ENCODE measurements around the gene LMAN2.

The LMAN2 gene

DNA sequence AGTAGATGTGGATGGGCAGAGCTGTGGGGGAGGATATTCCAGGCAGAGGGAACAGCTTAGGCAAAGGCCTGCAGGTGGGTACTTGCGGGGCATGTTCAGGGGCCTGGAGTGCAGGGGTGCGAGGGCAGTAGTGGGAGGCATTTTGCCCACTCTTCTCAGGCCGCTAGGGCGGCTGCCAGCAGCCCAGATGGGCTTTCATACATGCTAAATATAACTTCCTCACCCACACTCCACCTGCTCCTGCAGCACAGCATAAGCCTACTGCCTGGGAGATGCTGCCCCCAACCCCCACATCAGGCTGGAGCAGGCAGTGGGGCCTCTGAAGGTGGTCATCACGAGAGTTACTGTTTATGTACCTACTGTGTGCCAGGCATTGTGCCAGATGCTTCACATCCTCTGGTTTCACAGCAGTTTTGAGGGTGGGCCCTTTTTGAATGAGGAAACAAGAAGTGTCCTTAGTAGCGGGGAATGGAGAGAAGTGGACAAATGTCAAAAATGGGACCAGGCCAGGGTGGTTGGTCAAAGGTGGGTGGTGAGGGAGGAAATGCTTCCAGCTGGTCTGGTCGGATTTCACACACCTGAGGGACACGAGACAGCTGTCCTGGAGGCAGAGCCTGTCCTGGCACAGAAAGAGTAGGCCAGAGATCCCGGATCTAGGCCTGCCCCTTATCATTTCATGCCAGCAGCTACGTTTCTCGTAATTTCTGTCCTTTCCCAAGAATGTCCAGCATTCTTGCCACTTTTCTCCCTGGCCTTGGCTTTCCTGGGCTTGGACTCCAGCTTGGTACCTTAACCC is 18.4 kb upstream of the LMAN2 start:
- CTCF ChIA-PET, result interaction anchor here (0.5 to 6.1 kb wide), 40 partner anchors 8 to 298 kb away, joined by 3 to 65 read pairs (median 4); partner anchors contain the start of genes GRK6, LMAN2, MXD3 and PFN3
- peaks cover 6% of the 10 kb centered on the region; the same call in 1 of the 2 replicates for H3K4me1 ChIP-seq (ENCODE audit: control insufficient read depth, insufficient read depth, low read length)
- no peak overlapping the region for H3K4me3 ChIP-seq (ENCODE audit: low read depth, low read length)
- H3K9me3 ChIP-seq (ENCODE audit: control insufficient read depth, insufficient read depth, low read depth, low read length), result no peaks in the 10 kb centered on the region
- H3K36me3 ChIP-seq (ENCODE audit: control insufficient read depth in 2 of 2, insufficient read depth in 1 of 2, low read length in 2 of 2), result peaks cover 0 to 5% of the 10 kb centered on the region in 2 experiments; a peak in 1 of 3 replicates
- H3K27ac ChIP-seq (ENCODE audit: extremely low read depth, low read depth, low read length), result peak overlapping the region; percentile 21; the same call in 1 of the 2 replicates
- TF ChIP-seq ZNF426 (tag by site-specific recombination; IDR thresholded peaks at IDR 0.05), result no peak
- peak; percentile 86 for TF ChIP-seq EGR2 (tag by site-specific recombination; IDR thresholded peaks at IDR 0.05; ENCODE audit: low read depth)
- peak; percentile 83 for TF ChIP-seq ZFHX2 (tag by site-specific recombination; conservative IDR thresholded peaks at IDR 0.05)
- POLR2A ChIA-PET, result interaction anchor here (0.5 to 2.4 kb wide), 13 partner anchors 9 to 128 kb away, joined by 3 to 26 read pairs (median 5); partner anchors contain the start of genes GRK6, LMAN2, MXD3 and PDLIM7

DNA sequence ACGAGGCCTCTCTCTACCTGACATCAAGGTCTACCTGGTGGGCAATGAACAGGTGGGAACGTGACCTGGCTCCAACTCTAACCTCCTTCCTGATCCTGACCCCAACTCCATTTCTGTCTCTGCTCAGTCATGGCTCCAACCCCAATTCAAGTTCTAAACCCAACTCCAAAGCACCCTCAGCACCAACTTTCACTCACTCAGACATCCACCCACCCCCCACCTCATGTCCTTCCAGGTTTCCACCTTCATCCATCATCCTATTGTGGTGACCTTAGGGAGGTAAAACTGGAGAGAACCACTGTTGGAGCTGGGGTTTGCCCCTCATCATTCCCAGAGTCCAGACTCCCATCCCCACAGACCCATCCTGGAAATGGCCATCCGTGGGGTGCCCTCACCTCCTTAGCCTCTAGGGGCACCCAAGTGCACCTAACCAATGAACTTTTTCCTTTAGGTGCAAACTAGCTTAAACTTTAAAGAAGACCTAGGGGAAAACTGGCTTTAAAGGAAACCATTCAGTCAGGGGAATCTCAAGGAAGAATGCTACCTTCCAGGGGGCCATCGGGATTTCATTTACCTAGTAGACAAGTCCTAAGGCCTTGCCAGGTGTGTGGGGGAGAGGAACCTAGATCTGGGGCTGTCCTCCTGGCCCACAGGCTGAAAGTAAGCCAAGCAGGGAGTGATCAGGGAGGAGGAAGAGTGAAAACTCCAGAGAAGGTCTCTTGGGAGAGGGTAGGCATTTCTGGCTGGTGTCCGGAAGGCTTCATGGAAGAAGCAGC is 17.6 kb upstream of the LMAN2 start:
- peaks cover 6% of the 10 kb centered on the region; the same call in 1 of the 2 replicates for H3K4me1 ChIP-seq (ENCODE audit: control insufficient read depth, insufficient read depth, low read length)
- TF ChIP-seq, protein P1, sequence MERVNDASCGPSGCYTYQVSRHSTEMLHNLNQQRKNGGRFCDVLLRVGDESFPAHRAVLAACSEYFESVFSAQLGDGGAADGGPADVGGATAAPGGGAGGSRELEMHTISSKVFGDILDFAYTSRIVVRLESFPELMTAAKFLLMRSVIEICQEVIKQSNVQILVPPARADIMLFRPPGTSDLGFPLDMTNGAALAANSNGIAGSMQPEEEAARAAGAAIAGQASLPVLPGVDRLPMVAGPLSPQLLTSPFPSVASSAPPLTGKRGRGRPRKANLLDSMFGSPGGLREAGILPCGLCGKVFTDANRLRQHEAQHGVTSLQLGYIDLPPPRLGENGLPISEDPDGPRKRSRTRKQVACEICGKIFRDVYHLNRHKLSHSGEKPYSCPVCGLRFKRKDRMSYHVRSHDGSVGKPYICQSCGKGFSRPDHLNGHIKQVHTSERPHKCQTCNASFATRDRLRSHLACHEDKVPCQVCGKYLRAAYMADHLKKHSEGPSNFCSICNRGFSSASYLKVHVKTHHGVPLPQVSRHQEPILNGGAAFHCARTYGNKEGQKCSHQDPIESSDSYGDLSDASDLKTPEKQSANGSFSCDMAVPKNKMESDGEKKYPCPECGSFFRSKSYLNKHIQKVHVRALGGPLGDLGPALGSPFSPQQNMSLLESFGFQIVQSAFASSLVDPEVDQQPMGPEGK (tag by site-specific recombination; IDR thresholded peaks at IDR 0.05), result no peak
- TF ChIP-seq ZNF341 (tag by site-specific recombination; IDR thresholded peaks at IDR 0.05; ENCODE audit: low read depth), result 0 out of 2 replicates have a peak, but pooled peaks have one; percentile 11
- TF ChIP-seq BCL11A (tag by site-specific recombination; IDR thresholded peaks at IDR 0.05; ENCODE audit: low read depth), result no peak
- TF ChIP-seq PRDM1 (tag by site-specific recombination; IDR thresholded peaks at IDR 0.05), result peak; percentile 14; the same call in 1 of the 2 replicates
- TF ChIP-seq ZNF366 (tag by site-specific recombination; conservative IDR thresholded peaks at IDR 0.05), result no peak
- TF ChIP-seq, protein P2, sequence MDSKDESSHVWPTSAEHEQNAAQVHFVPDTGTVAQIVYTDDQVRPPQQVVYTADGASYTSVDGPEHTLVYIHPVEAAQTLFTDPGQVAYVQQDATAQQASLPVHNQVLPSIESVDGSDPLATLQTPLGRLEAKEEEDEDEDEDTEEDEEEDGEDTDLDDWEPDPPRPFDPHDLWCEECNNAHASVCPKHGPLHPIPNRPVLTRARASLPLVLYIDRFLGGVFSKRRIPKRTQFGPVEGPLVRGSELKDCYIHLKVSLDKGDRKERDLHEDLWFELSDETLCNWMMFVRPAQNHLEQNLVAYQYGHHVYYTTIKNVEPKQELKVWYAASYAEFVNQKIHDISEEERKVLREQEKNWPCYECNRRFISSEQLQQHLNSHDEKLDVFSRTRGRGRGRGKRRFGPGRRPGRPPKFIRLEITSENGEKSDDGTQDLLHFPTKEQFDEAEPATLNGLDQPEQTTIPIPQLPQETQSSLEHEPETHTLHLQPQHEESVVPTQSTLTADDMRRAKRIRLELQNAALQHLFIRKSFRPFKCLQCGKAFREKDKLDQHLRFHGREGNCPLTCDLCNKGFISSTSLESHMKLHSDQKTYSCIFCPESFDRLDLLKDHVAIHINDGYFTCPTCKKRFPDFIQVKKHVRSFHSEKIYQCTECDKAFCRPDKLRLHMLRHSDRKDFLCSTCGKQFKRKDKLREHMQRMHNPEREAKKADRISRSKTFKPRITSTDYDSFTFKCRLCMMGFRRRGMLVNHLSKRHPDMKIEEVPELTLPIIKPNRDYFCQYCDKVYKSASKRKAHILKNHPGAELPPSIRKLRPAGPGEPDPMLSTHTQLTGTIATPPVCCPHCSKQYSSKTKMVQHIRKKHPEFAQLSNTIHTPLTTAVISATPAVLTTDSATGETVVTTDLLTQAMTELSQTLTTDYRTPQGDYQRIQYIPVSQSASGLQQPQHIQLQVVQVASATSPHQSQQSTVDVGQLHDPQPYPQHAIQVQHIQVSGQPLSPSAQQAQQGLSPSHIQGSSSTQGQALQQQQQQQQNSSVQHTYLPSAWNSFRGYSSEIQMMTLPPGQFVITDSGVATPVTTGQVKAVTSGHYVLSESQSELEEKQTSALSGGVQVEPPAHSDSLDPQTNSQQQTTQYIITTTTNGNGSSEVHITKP (tag by site-specific recombination; IDR thresholded peaks at IDR 0.05), result 0 out of 2 replicates have a peak, but pooled peaks have one; percentile 14
- no peak for TF ChIP-seq RBAK (tag by site-specific recombination; IDR thresholded peaks at IDR 0.05)
- TF ChIP-seq BCL11B (tag by site-specific recombination; IDR thresholded peaks at IDR 0.05; ENCODE audit: low read depth), result no peak
- TF ChIP-seq, protein P3, sequence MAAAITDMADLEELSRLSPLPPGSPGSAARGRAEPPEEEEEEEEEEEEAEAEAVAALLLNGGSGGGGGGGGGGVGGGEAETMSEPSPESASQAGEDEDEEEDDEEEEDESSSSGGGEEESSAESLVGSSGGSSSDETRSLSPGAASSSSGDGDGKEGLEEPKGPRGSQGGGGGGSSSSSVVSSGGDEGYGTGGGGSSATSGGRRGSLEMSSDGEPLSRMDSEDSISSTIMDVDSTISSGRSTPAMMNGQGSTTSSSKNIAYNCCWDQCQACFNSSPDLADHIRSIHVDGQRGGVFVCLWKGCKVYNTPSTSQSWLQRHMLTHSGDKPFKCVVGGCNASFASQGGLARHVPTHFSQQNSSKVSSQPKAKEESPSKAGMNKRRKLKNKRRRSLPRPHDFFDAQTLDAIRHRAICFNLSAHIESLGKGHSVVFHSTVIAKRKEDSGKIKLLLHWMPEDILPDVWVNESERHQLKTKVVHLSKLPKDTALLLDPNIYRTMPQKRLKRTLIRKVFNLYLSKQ (tag by site-specific recombination; IDR thresholded peaks at IDR 0.05; ENCODE audit: borderline replicate concordance), result no peak
- TF ChIP-seq ZNF239 (tag by site-specific recombination; IDR thresholded peaks at IDR 0.05), result no peak
- TF ChIP-seq ZNF19 (tag by site-specific recombination; IDR thresholded peaks at IDR 0.05; ENCODE audit: low read depth), result no peak
- TF ChIP-seq, protein P4, sequence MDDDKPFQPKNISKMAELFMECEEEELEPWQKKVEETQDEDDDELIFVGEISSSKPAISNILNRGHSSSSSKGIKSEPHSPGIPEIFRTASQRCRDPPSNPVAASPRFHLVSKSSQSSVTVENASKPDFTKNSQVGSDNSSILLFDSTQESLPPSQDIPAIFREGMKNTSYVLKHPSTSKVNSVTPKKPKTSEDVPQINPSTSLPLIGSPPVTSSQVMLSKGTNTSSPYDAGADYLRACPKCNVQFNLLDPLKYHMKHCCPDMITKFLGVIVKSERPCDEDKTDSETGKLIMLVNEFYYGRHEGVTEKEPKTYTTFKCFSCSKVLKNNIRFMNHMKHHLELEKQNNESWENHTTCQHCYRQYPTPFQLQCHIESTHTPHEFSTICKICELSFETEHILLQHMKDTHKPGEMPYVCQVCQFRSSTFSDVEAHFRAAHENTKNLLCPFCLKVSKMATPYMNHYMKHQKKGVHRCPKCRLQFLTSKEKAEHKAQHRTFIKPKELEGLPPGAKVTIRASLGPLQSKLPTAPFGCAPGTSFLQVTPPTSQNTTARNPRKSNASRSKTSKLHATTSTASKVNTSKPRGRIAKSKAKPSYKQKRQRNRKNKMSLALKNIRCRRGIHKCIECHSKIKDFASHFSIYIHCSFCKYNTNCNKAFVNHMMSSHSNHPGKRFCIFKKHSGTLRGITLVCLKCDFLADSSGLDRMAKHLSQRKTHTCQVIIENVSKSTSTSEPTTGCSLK (tag by site-specific recombination; IDR thresholded peaks at IDR 0.05), result no peak
- TF ChIP-seq, protein P5, sequence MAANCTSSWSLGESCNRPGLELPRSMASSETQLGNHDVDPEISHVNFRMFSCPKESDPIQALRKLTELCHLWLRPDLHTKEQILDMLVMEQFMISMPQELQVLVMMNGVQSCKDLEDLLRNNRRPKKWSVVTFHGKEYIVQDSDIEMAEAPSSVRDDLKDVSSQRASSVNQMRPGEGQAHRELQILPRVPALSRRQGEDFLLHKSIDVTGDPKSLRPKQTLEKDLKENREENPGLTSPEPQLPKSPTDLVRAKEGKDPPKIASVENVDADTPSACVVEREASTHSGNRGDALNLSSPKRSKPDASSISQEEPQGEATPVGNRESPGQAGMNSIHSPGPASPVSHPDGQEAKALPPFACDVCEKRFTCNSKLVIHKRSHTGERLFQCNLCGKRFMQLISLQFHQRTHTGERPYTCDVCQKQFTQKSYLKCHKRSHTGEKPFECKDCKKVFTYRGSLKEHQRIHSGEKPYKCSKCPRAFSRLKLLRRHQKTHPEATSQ (tag by site-specific recombination; IDR thresholded peaks at IDR 0.05), result no peak
- no peak for TF ChIP-seq ZNF660 (tag by site-specific recombination; IDR thresholded peaks at IDR 0.05)

More for the DNA sequence above, 17.6 kb upstream of the LMAN2 start:
- ChIA-PET CTCF (interaction anchor here (0.6 to 6.1 kb wide), 17 partner anchors 10 to 219 kb away, joined by 3 to 65 read pairs (median 5); partner anchors contain the start of genes GRK6, LMAN2 and PFN3), POLR2A (no interaction called here)
- H3K27ac ChIP-seq (ENCODE audit: extremely low read depth, low read depth, low read length), result no peak overlapping the region
- peaks cover 0 to 5% of the 10 kb centered on the region in 2 experiments; a peak in 1 of 3 replicates for H3K36me3 ChIP-seq (ENCODE audit: control insufficient read depth in 2 of 2, insufficient read depth in 1 of 2, low read length in 2 of 2)
- no peaks in the 10 kb centered on the region for H3K9me3 ChIP-seq (ENCODE audit: control insufficient read depth, insufficient read depth, low read depth, low read length)
- H3K4me3 ChIP-seq (ENCODE audit: low read depth, low read length), result no peak overlapping the region
